Liver (tissue), 9 donors: ENCODE results near the gene PSMB3. TPM values are rescaled to one million over a fixed set of nuclear protein-coding genes. Genes with fewer than 3 reads are reported as not detected.

Experiments used
- DNase-seq: peaks from one replicate; pipeline ENCODE4 v3.0.0-alpha.2; 2017; ENCODE audit warnings: low spot score
- H3K27ac ChIP-seq, 2 donors: one replicate each; pipeline ENCODE4 v1.7.0; 2013; ENCODE audit warnings: inconsistent platforms in 2 of 2, low read length in 2 of 2, control low read depth in 1 of 2, low read depth in 1 of 2, mild to moderate bottlenecking in 1 of 2
- H3K27me3 ChIP-seq, 4 donors: one replicate each; pipeline versions ENCODE4 v1.6.1 to v1.7.0; 2013; ENCODE audit warnings: low read length in 3 of 4, inconsistent platforms in 1 of 4, mild to moderate bottlenecking in 1 of 4, moderate library complexity in 1 of 4; ENCODE audit not compliant: control insufficient read depth in 4 of 4, insufficient read depth in 4 of 4
- H3K36me3 ChIP-seq, 4 donors: one replicate each; pipeline versions ENCODE4 v1.6.1 to v1.7.0; 2013; ENCODE audit warnings: low read length in 3 of 4, mild to moderate bottlenecking in 3 of 4, low read depth in 1 of 4, moderate library complexity in 1 of 4; ENCODE audit not compliant: control insufficient read depth in 4 of 4, insufficient read depth in 3 of 4
- H3K4me1 ChIP-seq, 4 donors: one replicate each; pipeline versions ENCODE4 v1.6.1 to v1.7.0; 2013; ENCODE audit warnings: low read length in 3 of 4, mild to moderate bottlenecking in 3 of 4, moderate library complexity in 1 of 4; ENCODE audit not compliant: control insufficient read depth in 4 of 4, insufficient read depth in 4 of 4
- H3K4me3 ChIP-seq, 3 donors: one replicate each; pipeline versions ENCODE4 v1.6.1 to v1.7.0; 2013; ENCODE audit warnings: low read length in 3 of 3, control low read depth in 1 of 3, low read depth in 1 of 3, mild to moderate bottlenecking in 1 of 3
- H3K9ac ChIP-seq, 2 donors: one replicate each; pipeline ENCODE4 v1.7.0; 2013; ENCODE audit warnings: low read length in 2 of 2, mild to moderate bottlenecking in 2 of 2, moderate library complexity in 2 of 2, control low read depth in 1 of 2, low read depth in 1 of 2
- H3K9me3 ChIP-seq, 4 donors: one replicate each; pipeline versions ENCODE4 v1.6.1 to v1.7.0; 2013; ENCODE audit warnings: low read length in 3 of 4; ENCODE audit not compliant: control insufficient read depth in 4 of 4
- ATF3 ChIP-seq: IDR thresholded peaks from 2 replicates; pipeline ENCODE4 v1.6.1; 2016; ENCODE audit warnings: antibody characterized with exemption
- CTCF ChIP-seq: fragments of 150-350 bp; IDR thresholded peaks from 2 replicates; pipeline ENCODE4 v1.5.1; 2017; ENCODE audit warnings: improper control_type of control experiment, low read depth, low read length; ENCODE audit not compliant: missing input control
- EGR1 ChIP-seq, 2 donors: IDR thresholded peaks; 2 replicates each; pipeline ENCODE4 v1.6.1; 2016 to 2018; ENCODE audit warnings: antibody characterized with exemption in 2 of 2, low read depth in 2 of 2
- FOXA1 ChIP-seq: IDR thresholded peaks from 2 replicates; pipeline ENCODE4 v1.6.1; 2016; ENCODE audit warnings: antibody characterized with exemption
- FOXA2 ChIP-seq: IDR thresholded peaks from 2 replicates; pipeline ENCODE4 v1.6.1; 2016; ENCODE audit warnings: antibody characterized with exemption
- GABPA ChIP-seq, 2 donors: IDR thresholded peaks in 1 of 2; conservative IDR thresholded peaks in 1 of 2; 2 replicates each; pipeline ENCODE4 v1.6.1; 2016; ENCODE audit warnings: antibody characterized with exemption in 2 of 2, mild to moderate bottlenecking in 1 of 2, moderate library complexity in 1 of 2
- HNF4A ChIP-seq, 2 donors: conservative IDR thresholded peaks; 2 replicates each; pipeline ENCODE4 v1.6.1; 2016; ENCODE audit warnings: antibody characterized with exemption in 2 of 2, mild to moderate bottlenecking in 2 of 2
- HNF4G ChIP-seq: IDR thresholded peaks from 2 replicates; pipeline ENCODE4 v1.6.1; 2016; ENCODE audit warnings: antibody characterized with exemption
- JUND ChIP-seq, 2 donors: IDR thresholded peaks; 2 replicates each; pipeline ENCODE4 v1.6.1; 2016; ENCODE audit warnings: antibody characterized with exemption in 2 of 2
- MAX ChIP-seq: IDR thresholded peaks from 2 replicates; pipeline ENCODE4 v1.6.1; 2016; ENCODE audit warnings: antibody characterized with exemption
- NR2F2 ChIP-seq: IDR thresholded peaks from 2 replicates; pipeline ENCODE4 v1.6.1; 2016; ENCODE audit warnings: antibody characterized with exemption
- RAD21 ChIP-seq, 2 donors: IDR thresholded peaks; 2 replicates each; pipeline ENCODE4 v1.6.1; 2016; ENCODE audit warnings: antibody characterized with exemption in 2 of 2, mild to moderate bottlenecking in 2 of 2
- REST ChIP-seq: IDR thresholded peaks from 2 replicates; pipeline ENCODE4 v1.6.1; 2016; ENCODE audit warnings: antibody characterized with exemption, mild to moderate bottlenecking
- RXRA ChIP-seq, 2 donors: IDR thresholded peaks; 2 replicates each; pipeline ENCODE4 v1.6.1; 2017 to 2018; ENCODE audit warnings: antibody characterized with exemption in 2 of 2, mild to moderate bottlenecking in 1 of 2
- SP1 ChIP-seq: IDR thresholded peaks from 2 replicates; pipeline ENCODE4 v1.6.1; 2018; ENCODE audit warnings: antibody characterized with exemption, mild to moderate bottlenecking
- TAF1 ChIP-seq: conservative IDR thresholded peaks from 2 replicates; pipeline ENCODE4 v1.6.1; 2016; ENCODE audit warnings: antibody characterized with exemption, mild to moderate bottlenecking
- YY1 ChIP-seq: IDR thresholded peaks from 2 replicates; pipeline ENCODE4 v1.6.1; 2016; ENCODE audit warnings: antibody characterized with exemption, mild to moderate bottlenecking
- ZBTB33 ChIP-seq: IDR thresholded peaks from 2 replicates; pipeline ENCODE4 v1.6.1; 2016; ENCODE audit warnings: antibody characterized with exemption
- WGBS: extraction: QIAGEN DNeasy Blood & Tissue Kit; methylation state at CpG from one replicate; pipeline ENCODE4 v1.1.7; 2013; 5-methylcytosine and 5-hydroxymethylcytosine counted together
- polyA plus RNA-seq, 2 donors: library from polyadenylated mRNA; stranded (reverse) in 1 of 2; unstranded in 1 of 2; fragments of 200-250 nt in 1 of 2; fragments of >200 nt in 1 of 2; fragmentation: Nextera tagmentation in 1 of 2; extraction: Ambion mirVana in 1 of 2; gene quantifications; one replicate each; pipeline versions ENCODE4 v1.2.1 to v1.2.3, GENCODE V29; 2013 to 2015
- total RNA-seq, 2 donors: library from RNA; depleted of rRNA; stranded (reverse); fragments of >200 nt; gene quantifications; one replicate each; pipeline ENCODE4 v1.2.3, GENCODE V29; 2014
- donor health status: healthy.
- donor health status: healthy.
- donor health status: healthy.
- donor health status: healthy.
- donor health status: healthy.

PSMB3 gene
- total and polyA plus RNA-seq, 4 donors, result 121 to 279 (median 169) TPM

GRCh38 chr17:38729886-38730525 lies 22.5 kb upstream of the PSMB3 start, which contains the start of gene CISD3 (continued):
- peak; percentile 79 for TF ChIP-seq CTCF
- TF ChIP-seq RAD21 (IDR thresholded peaks at IDR 0.05), result peak in 1 of 2 donors; percentile 35
- no peak for TF ChIP-seq FOXA2
- no peak for TF ChIP-seq MAX
- no peak for TF ChIP-seq SP1

- WGBS, result 8% methylated on average over 27 of the region's 27 CpGs
- DNase-seq, result peak; percentile 78
- no peaks in the 10 kb centered on the region for H3K9me3 ChIP-seq
- peaks cover 0 to 2% (median under 1%) of the 10 kb centered on the region in 4 donors for H3K36me3 ChIP-seq
- peak overlapping the region; percentile 98 for H3K27ac ChIP-seq
- H3K9ac ChIP-seq, result peak overlapping the region; percentile 93 to 97
- no peak for TF ChIP-seq CTCF
- TF ChIP-seq HNF4A (conservative IDR thresholded peaks at IDR 0.05), result peak; percentile 83 to 86
- peak; percentile 74 for TF ChIP-seq REST
- TF ChIP-seq SP1, result peak; percentile 84
- peak; percentile 47 for TF ChIP-seq TAF1
- TF ChIP-seq EGR1 (IDR thresholded peaks at IDR 0.05; ENCODE audit: low read depth in 2 of 2), result peak in 1 of 2 donors; percentile 71
- peak; percentile 56 for TF ChIP-seq NR2F2
- no peak for TF ChIP-seq ZBTB33
- TF ChIP-seq FOXA1, result no peak
- TF ChIP-seq FOXA2, result peak; percentile 15
- no peak for TF ChIP-seq RAD21 (IDR thresholded peaks at IDR 0.05)
- peak in 1 of 2 donors; percentile 59 for TF ChIP-seq GABPA (IDR thresholded peaks at IDR 0.05 in 1 of 2, conservative IDR thresholded peaks at IDR 0.05 in 1 of 2)
- no peak for TF ChIP-seq JUND (IDR thresholded peaks at IDR 0.05)
- peak; percentile 31 for TF ChIP-seq HNF4G
- peak; percentile 67 for TF ChIP-seq YY1
- peak; percentile 82 for TF ChIP-seq MAX
- TF ChIP-seq ATF3, result no peak
- TF ChIP-seq RXRA (IDR thresholded peaks at IDR 0.05), result peak; percentile 72 to 81
- peaks cover 17 to 44% (median 33%) of the 10 kb centered on the region in 4 donors for H3K4me1 ChIP-seq
- H3K4me3 ChIP-seq, result peak overlapping the region; percentile 87 to 98 (median 95)
- H3K27me3 ChIP-seq, result no peaks in the 10 kb centered on the region
Measured at GRCh38 chr17:38730526-38731379, 21.8 kb upstream of the PSMB3 start.
